A549 treated with ZK216348 at 1 μM for 4 hours (cell line): ENCODE data around the gene POTEB3. TPM values are rescaled to one million over a fixed set of nuclear protein-coding genes. Genes with fewer than 3 reads are reported as not detected.

Experiments used
- total RNA-seq: library from RNA; stranded (reverse); fragments of 200-300 nt; extraction: Qiagen RNA extraction; gene quantifications from 5 replicates; pipeline ENCODE4 v1.2.3, GENCODE V29; 2022; ENCODE audit warnings: low read depth

The POTEB3 gene
- total RNA-seq: not detected in 5 replicates

DNA sequence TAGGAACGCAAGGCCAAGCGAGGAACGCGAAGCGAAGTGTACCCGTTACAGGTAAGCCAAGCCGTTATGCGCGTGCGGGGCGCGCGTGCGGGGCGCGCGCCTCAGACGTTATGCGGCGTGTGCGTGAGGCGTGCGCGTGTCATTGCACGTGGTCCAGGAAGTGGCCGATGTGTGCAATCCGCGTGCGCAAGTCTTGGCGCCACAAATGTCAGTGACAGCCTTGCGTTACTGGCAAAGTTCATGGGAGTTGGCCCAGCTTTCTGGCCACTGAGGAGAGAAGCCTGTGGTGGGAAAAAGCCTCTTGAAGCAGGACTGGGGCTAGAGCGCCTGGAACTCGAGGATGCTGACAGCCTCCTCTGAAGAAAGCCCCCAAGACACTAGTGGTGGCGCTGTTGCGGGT lies at the start of gene POTEB3:
Gene POTEB3, minus strand, starts transcription at position 101 of the 400 bp plus-strand sequence. CDS start 488 bp downstream, outside the sequence.

